Activated CD8-positive, alpha-beta memory T cell treated with anti-CD3 and anti-CD28 coated beads for 4 hours (primary cell): ENCODE measurements around the gene MYO1B.
"Not testable (repeated sequence)": the region's sequence is repeated elsewhere in the genome, so short reads cannot be mapped to it uniquely, and the experiment has no call there.

Experiments
- DNase-seq, 2 donors: peaks; one replicate each; pipeline ENCODE4 v3.0.0-alpha.2; 2020; ENCODE audit warnings: low read depth in 2 of 2

The MYO1B gene

DNA sequence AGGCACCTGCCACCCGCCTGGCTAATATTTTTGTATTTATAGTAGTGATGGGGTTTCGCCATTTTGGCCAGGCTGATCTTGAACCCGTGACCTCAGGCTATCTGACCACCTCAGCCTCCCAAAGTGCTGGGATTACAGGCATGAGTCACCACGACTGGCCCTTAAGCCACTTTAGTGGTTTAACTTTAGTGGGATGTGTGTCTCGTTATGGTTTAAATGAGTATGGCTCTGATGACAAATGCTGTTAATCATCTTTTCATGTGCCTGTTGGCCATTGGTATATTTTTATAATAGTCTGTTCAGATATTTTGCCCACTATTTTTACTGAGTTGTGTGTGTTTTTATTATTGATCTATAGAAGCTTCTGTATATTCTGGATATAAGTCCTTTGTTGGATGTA lies 205.9 kb downstream of the MYO1B start:
- no peak for DNase-seq

DNA sequence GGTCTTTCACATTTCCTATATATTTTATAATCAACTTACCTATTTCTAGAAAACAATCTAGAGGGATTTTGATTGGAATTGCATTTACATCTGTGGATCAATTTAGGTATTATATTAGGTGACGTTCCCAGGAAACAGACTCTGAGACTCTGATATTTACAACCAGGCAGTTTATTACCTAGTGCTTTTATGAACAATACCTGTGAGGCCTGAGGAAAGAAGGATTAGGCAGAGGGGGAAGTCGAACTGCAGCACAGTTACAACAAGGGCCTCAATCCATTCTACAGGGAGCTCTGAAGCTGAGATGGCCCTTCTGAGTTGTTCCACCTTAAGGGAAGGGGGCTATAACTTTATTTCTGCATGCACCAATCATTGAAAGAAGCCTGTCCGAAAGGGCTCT lies 206.9 kb downstream of the MYO1B start:
- no peak for DNase-seq

DNA sequence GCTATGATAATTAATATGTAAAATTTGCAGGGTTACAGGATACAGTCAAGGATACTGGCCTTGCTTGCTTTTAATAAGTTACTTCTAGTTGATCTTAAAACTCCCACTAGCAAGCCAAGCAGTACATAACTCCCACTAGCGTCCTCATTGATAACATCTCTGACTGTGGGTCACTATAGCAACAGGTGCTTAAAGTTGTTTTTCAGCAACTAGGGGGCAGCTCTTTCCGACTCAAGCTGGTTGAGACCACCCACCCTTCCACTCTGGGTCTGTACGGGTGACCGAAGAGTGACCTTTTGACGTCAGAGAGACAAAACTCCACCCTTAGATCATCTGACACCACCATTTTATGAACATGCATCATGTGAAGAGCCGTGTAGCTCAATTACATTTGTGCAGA lies 208.6 kb downstream of the MYO1B start:
- DNase-seq = no peak

DNA sequence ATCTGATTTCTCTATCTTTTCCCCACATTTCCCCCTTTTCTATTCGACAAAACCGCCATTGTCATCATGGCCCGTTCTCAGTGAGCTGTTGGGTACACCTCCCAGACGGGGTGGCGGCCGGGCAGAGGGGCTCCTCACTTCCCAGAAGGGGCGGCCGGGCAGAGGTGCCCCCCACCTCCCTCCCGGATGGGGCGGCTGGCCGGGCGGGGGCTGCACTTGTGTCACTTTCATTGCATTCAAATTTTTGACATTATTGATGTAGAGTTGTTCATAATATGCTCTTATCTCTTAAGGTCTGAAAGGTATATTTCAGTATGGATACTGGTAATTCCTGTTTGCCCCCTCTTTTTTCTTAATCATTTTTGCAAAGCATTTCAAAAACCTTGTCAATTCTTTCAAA lies 211.3 kb downstream of the MYO1B start:
- DNase-seq = not testable (repeated sequence)

DNA sequence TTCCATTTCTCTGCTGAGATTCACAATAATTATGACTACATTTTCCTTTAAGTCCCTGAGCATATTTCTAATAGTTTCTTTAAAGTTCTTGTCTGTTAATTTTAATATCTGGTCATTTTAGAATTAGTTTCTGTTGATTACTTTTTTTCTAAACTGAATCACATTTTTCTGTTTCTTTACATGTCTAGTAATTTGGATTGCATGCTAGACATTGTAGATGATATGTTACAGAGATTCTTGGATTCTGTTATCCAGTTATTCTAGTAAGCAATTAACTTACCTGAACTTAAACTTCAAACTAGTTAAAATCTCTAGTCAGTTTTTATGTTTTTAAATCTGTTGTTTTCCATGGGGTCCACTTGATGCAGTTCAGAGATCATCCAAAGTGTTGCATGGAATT lies 214.0 kb downstream of the MYO1B start:
- DNase-seq = no peak

DNA sequence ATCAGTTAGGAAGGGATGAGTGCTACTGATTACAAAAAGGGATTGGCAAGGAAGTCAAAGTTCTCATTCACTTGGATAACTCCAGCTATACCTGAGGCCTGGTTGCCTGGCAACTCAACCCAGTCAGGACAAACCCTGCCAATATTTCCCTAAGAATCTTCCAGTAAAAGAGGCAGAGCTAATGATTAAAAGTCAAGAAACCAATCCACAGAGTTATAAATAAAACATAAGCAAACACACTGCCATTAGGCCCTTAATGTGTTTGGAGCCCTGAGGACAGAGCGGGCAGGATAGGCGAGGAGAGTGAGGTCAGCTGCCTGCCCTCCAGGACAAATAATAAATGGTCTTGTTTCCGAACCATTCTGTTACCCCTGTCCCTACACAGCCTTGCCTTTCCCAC lies 217.2 kb downstream of the MYO1B start:
- DNase-seq = no peak

DNA sequence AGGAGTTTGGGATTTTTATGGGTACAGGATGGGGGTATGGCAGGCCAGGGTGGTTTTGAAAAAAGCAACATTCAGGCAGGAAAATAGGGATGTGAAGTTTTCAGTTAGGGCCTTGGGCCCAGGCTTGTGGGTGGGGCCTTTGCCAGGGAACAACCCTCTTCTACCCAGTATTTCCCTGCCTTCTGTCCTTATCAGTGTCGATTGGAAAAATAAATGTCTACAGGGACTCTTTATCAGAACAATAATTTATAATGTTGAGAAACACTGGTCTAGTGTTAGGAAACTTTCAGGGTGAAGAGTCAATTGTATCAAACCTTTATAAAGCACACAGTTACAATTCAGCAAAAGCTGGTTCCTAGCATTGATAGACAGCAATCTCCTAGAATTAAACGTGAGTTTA lies 218.6 kb downstream of the MYO1B start:
- DNase-seq = no peak

DNA sequence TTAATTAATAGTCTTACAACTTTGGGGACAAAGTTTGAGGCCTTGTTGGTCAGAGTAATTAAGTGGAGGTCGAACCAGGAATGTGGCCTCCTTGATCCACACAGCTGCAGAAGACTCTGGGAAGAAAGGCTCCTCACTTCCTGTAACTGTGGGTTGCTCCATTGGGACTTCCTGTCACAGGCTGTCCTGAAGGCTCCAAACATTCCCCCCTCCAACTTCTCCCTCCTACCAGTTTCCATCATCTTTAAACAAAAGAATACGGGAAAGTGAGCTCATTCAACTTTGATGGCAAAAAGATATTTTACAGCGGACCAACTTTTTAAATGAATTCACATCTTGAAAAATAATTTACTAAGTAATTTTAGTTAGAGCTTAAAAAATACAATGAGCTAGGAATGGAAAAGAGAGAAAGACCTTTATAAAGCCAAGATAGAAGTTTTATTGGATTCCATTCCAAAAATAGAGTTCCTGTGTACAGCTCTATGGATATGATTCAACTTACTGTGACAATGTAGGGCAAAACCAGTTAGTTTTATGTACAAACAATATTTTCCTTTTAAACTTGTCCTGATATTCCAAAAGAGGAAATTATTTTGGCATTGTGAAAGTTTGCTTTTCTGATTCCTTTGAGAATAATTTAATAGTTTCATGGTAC lies 220.7 kb downstream of the MYO1B start:
- DNase-seq = no peak

DNA sequence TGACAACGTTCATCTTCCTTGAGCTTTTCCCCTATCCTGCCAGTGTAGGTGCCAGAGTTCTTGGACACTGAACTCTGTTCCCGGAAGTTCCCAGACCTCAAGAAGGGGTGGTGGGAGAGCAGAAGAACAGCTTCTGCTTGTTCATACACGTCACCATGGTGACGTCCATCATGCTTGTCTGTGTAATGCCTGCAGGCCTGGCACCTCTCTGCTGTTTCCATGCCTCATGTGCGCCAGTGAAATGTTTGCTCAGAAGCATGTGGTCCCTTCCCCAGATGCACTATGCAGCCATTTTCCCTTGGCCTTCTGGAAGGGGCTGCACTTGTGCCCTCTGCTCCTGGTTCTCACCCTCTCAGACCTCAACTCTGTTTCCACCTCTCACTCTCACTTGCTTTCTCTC lies 221.9 kb downstream of the MYO1B start:
- DNase-seq = no peak

DNA sequence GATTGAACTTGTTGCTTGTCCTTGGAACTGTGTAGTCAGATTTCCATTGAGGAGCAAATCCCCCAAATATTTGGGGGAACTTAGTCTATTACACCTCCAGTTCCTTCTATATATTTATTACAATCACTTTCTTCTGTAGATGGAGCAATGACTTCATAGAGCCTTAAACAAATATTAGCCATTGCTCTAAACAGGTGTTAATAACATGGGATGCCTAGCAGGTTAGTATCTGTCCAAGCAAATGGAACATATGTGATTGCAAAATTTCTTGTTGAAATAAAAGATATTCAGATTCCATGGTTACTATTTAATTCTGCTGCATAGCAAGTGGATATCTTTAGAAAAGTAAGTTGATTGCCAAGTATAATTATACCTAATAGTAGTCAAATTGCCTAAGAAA lies 225.1 kb downstream of the MYO1B start:
- DNase-seq = no peak

DNA sequence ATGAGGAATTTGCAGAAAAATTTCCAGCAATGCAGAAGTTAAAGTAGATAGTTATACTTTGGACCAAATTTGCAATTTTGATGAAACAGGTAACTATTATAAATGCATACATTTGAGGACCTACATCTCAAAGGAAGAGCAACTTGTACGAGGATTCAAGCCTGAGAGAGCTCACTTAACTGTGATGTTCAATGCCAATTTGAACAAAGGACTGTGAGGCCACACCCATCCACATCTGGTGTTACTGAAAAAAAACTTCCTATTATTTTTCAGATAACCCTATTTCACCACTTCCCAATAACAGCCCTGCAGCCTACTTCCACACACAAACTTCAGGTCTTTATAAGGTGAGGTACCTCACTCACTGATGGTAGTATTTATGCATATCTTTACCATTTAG lies 229.3 kb downstream of the MYO1B start:
- DNase-seq = no peak
